WTC11 (cell line): ENCODE data around the gene MID1. TPM values are rescaled to one million over a fixed set of nuclear protein-coding genes. Genes with fewer than 3 reads are reported as not detected.

ENCODE experiments used
- ATAC-seq: fragments of 200-7000 bp; cut with Tn5 transposase; 2 replicates; pipeline ENCODE4 v1.10.0; 2021; ENCODE audit warnings: mild to moderate bottlenecking, moderate library complexity
- CTCF ChIA-PET: fragments of 300-600 bp; sonication (Branson Sonifier 250); formaldehyde crosslinking; loops from one replicate; lab custom pipeline; 2021; ENCODE audit warnings: antibody characterized with exemption; lab: Charles Lee
- POLR2A ChIA-PET: fragments of 350-600 bp; sonication (Branson Sonifier 250); formaldehyde crosslinking; loops from one replicate; lab custom pipeline; 2021; ENCODE audit warnings: antibody characterized with exemption; lab: Charles Lee
- DNase-seq: peaks from one replicate; pipeline ENCODE4 v3.0.0; 2021; ENCODE audit warnings: low spot score
- H3K27ac Mint-ChIP-seq: 2 replicates; pipeline ENCODE4 v1.8.0; 2021; ENCODE audit warnings: mixed read lengths
- H3K27me3 Mint-ChIP-seq: 2 replicates; pipeline ENCODE4 v1.8.0; 2021; ENCODE audit warnings: low read depth, mild to moderate bottlenecking, moderate library complexity, mixed read lengths
- H3K36me3 Mint-ChIP-seq: 2 replicates; pipeline ENCODE4 v1.8.0; 2021; ENCODE audit warnings: mixed read lengths
- H3K4me1 Mint-ChIP-seq: 2 replicates; pipeline ENCODE4 v1.8.0; 2022; ENCODE audit warnings: mixed read lengths
- H3K4me3 Mint-ChIP-seq: 2 replicates; pipeline ENCODE4 v1.8.0; 2021; ENCODE audit warnings: mild to moderate bottlenecking, moderate library complexity, mixed read lengths
- H3K9me3 Mint-ChIP-seq: 2 replicates; pipeline ENCODE4 v1.8.0; 2021; ENCODE audit warnings: mixed read lengths
- ARID4B ChIP-seq: sonication (generic); formaldehyde crosslinking; IDR thresholded peaks from 2 replicates; pipeline ENCODE4 v1.8.0; 2023; ENCODE audit warnings: missing genetic modification reagents, mild to moderate bottlenecking, borderline replicate concordance
- ATF3 ChIP-seq: sonication (generic); formaldehyde crosslinking; conservative IDR thresholded peaks from 2 replicates; pipeline ENCODE4 v1.8.1; 2022; ENCODE audit warnings: mild to moderate bottlenecking, missing genetic modification reagents
- ELF4 ChIP-seq: sonication (generic); formaldehyde crosslinking; IDR thresholded peaks from 2 replicates; pipeline ENCODE4 v1.8.1; 2022; ENCODE audit warnings: low read depth, mild to moderate bottlenecking, moderate library complexity, missing genetic modification reagents
- ETV6 ChIP-seq: sonication (generic); formaldehyde crosslinking; IDR thresholded peaks from 2 replicates; pipeline ENCODE4 v1.8.1; 2022; ENCODE audit warnings: mild to moderate bottlenecking, missing genetic modification reagents
- FOXJ3 ChIP-seq: sonication (generic); formaldehyde crosslinking; IDR thresholded peaks from 2 replicates; pipeline ENCODE4 v1.9.0; 2021; ENCODE audit warnings: missing genetic modification reagents, mild to moderate bottlenecking, borderline replicate concordance
- FOXK1 ChIP-seq: sonication (generic); formaldehyde crosslinking; IDR thresholded peaks from 2 replicates; pipeline ENCODE4 v1.8.0; 2022; ENCODE audit warnings: mild to moderate bottlenecking, moderate library complexity, missing genetic modification reagents
- FOXP1 ChIP-seq: sonication (generic); formaldehyde crosslinking; IDR thresholded peaks from 2 replicates; pipeline ENCODE4 v1.8.0; 2022; ENCODE audit warnings: missing genetic modification reagents, mild to moderate bottlenecking, moderate library complexity, borderline replicate concordance
- GABPB1 ChIP-seq: sonication (generic); formaldehyde crosslinking; IDR thresholded peaks from 2 replicates; pipeline ENCODE4 v1.8.1; 2023; ENCODE audit warnings: mild to moderate bottlenecking, missing genetic modification reagents
- KAT7 ChIP-seq: sonication (generic); formaldehyde crosslinking; IDR thresholded peaks from 2 replicates; pipeline ENCODE4 v1.8.1; 2023; ENCODE audit warnings: missing genetic modification reagents, mild to moderate bottlenecking, borderline replicate concordance
- MAX ChIP-seq: sonication (generic); formaldehyde crosslinking; IDR thresholded peaks from 2 replicates; pipeline ENCODE4 v1.8.0; 2022; ENCODE audit warnings: mild to moderate bottlenecking, missing genetic modification reagents
- MYBL2 ChIP-seq: sonication (generic); formaldehyde crosslinking; IDR thresholded peaks from 2 replicates; pipeline ENCODE4 v1.8.1; 2023; ENCODE audit warnings: mild to moderate bottlenecking, moderate library complexity, missing genetic modification reagents
- NFYB ChIP-seq: sonication (generic); formaldehyde crosslinking; conservative IDR thresholded peaks from 2 replicates; pipeline ENCODE4 v1.8.0; 2022; ENCODE audit warnings: low read depth, missing genetic modification reagents
- RELA ChIP-seq: sonication (generic); formaldehyde crosslinking; IDR thresholded peaks from 2 replicates; pipeline ENCODE4 v1.8.1; 2022; ENCODE audit warnings: missing genetic modification reagents, mild to moderate bottlenecking, borderline replicate concordance
- TP53 ChIP-seq: sonication (generic); formaldehyde crosslinking; IDR thresholded peaks from 2 replicates; pipeline ENCODE4 v1.8.1; 2023; ENCODE audit warnings: mild to moderate bottlenecking, missing genetic modification reagents
- ZNF281 ChIP-seq: sonication (generic); formaldehyde crosslinking; IDR thresholded peaks from 2 replicates; pipeline ENCODE4 v1.8.0; 2023; ENCODE audit warnings: mild to moderate bottlenecking, missing genetic modification reagents
- ZNF671 ChIP-seq: fragments of 250-450 bp; sonication (Bioruptor Pico); IDR thresholded peaks from 2 replicates; pipeline ENCODE4 v1.8.0; 2021; ENCODE audit warnings: mild to moderate bottlenecking
- total RNA-seq: library from RNA; stranded (reverse); gene quantifications from 3 replicates; pipeline ENCODE4 v1.2.3, GENCODE V29; 2021
- TF ChIP-seq, protein P1 (sequence below): sonication (generic); formaldehyde crosslinking; IDR thresholded peaks from 2 replicates; pipeline ENCODE4 v1.8.1; 2023; ENCODE audit warnings: mild to moderate bottlenecking, missing genetic modification reagents
- TF ChIP-seq, protein P2 (sequence below): sonication (generic); formaldehyde crosslinking; IDR thresholded peaks from 2 replicates; pipeline ENCODE4 v1.8.1; 2022; ENCODE audit warnings: low read depth, mild to moderate bottlenecking, moderate library complexity, missing genetic modification reagents, borderline replicate concordance
- TF ChIP-seq, protein P3 (sequence below): sonication (generic); formaldehyde crosslinking; IDR thresholded peaks from 2 replicates; pipeline ENCODE4 v1.8.1; 2022; ENCODE audit warnings: missing genetic modification reagents, borderline replicate concordance
- TF ChIP-seq, protein P4 (sequence below): fragments of 250-450 bp; sonication (Bioruptor Pico); IDR thresholded peaks from 2 replicates; pipeline ENCODE4 v2.1.2; 2022; ENCODE audit warnings: mild to moderate bottlenecking, moderate library complexity

The MID1 gene
- total RNA-seq, 1 experiment from 2014 or later: 52.2 TPM

GRCh38 chrX:10577853-10578252, 42.5 kb downstream of the MID1 start (continued):
- TF ChIP-seq GABPB1 (CRISPR knock-in tag): no peak

GRCh38 chrX:10576777-10577447, 43.5 kb downstream of the MID1 start:
- ATAC-seq (peak; percentile 43), DNase-seq (no peak)
- Mint-ChIP-seq H3K27me3 (no peaks in the 10 kb centered on the region), H3K27ac (no peak overlapping the region), H3K4me1 (peaks cover 44% of the 10 kb centered on the region), H3K9me3 (peaks cover 12% of the 10 kb centered on the region), H3K36me3 (peaks cover 24% of the 10 kb centered on the region), H3K4me3 (no peak overlapping the region)
- ChIA-PET CTCF (interaction anchor here (0.9 kb wide), 1 partner anchor 192 kb away, joined by 3 read pairs; no protein-coding TSS in a partner anchor), POLR2A (interaction anchor here (0.6 kb wide), 1 partner anchor 100 kb away, joined by 3 read pairs; no protein-coding TSS in a partner anchor)
- no peak for TF ChIP-seq ZNF281 (CRISPR knock-in tag)
- TF ChIP-seq ATF3 (CRISPR knock-in tag): no peak
- TF ChIP-seq ETV6 (CRISPR knock-in tag): no peak
- TF ChIP-seq, protein P1, sequence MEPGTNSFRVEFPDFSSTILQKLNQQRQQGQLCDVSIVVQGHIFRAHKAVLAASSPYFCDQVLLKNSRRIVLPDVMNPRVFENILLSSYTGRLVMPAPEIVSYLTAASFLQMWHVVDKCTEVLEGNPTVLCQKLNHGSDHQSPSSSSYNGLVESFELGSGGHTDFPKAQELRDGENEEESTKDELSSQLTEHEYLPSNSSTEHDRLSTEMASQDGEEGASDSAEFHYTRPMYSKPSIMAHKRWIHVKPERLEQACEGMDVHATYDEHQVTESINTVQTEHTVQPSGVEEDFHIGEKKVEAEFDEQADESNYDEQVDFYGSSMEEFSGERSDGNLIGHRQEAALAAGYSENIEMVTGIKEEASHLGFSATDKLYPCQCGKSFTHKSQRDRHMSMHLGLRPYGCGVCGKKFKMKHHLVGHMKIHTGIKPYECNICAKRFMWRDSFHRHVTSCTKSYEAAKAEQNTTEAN (CRISPR knock-in tag): no peak
- no peak for TF ChIP-seq MYBL2
- no peak for TF ChIP-seq KAT7 (CRISPR knock-in tag)
- no peak for TF ChIP-seq FOXJ3 (CRISPR knock-in tag)
- no peak for TF ChIP-seq MAX (CRISPR knock-in tag)
- TF ChIP-seq, protein P2, sequence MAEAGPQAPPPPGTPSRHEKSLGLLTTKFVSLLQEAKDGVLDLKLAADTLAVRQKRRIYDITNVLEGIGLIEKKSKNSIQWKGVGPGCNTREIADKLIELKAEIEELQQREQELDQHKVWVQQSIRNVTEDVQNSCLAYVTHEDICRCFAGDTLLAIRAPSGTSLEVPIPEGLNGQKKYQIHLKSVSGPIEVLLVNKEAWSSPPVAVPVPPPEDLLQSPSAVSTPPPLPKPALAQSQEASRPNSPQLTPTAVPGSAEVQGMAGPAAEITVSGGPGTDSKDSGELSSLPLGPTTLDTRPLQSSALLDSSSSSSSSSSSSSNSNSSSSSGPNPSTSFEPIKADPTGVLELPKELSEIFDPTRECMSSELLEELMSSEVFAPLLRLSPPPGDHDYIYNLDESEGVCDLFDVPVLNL: no peak
- TF ChIP-seq ELF4 (CRISPR knock-in tag): no peak
- no peak for TF ChIP-seq NFYB (CRISPR knock-in tag)
- TF ChIP-seq, protein P3, sequence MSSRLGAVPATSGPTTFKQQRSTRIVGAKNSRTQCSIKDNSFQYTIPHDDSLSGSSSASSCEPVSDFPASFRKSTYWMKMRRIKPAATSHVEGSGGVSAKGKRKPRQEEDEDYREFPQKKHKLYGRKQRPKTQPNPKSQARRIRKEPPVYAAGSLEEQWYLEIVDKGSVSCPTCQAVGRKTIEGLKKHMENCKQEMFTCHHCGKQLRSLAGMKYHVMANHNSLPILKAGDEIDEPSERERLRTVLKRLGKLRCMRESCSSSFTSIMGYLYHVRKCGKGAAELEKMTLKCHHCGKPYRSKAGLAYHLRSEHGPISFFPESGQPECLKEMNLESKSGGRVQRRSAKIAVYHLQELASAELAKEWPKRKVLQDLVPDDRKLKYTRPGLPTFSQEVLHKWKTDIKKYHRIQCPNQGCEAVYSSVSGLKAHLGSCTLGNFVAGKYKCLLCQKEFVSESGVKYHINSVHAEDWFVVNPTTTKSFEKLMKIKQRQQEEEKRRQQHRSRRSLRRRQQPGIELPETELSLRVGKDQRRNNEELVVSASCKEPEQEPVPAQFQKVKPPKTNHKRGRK (CRISPR knock-in tag): no peak
- TF ChIP-seq FOXK1 (CRISPR knock-in tag): no peak
- TF ChIP-seq, protein P4, sequence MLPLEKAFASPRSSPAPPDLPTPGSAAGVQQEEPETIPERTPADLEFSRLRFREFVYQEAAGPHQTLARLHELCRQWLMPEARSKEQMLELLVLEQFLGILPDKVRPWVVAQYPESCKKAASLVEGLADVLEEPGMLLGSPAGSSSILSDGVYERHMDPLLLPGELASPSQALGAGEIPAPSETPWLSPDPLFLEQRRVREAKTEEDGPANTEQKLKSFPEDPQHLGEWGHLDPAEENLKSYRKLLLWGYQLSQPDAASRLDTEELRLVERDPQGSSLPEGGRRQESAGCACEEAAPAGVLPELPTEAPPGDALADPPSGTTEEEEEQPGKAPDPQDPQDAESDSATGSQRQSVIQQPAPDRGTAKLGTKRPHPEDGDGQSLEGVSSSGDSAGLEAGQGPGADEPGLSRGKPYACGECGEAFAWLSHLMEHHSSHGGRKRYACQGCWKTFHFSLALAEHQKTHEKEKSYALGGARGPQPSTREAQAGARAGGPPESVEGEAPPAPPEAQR: no peak
- no peak for TF ChIP-seq ARID4B (CRISPR knock-in tag)
- no peak for TF ChIP-seq ZNF671 (CRISPR knock-in tag)
- no peak for TF ChIP-seq RELA
- TF ChIP-seq TP53 (CRISPR knock-in tag): no peak
- no peak for TF ChIP-seq FOXP1 (CRISPR knock-in tag)
